Left lung (tissue), 10 donors: ENCODE measurements around the gene DRC7. TPM values are rescaled to one million over a fixed set of nuclear protein-coding genes. Genes with fewer than 3 reads are reported as not detected.

Source experiments
- ATAC-seq: fragments of 200-7000 bp; cut with Tn5 transposase; one replicate; pipeline ENCODE4 v1.9.1; 2020; ENCODE audit warnings: moderate library complexity
- DNase-seq, 4 donors: peaks; one replicate each; pipeline ENCODE4 v3.0.0-alpha.2; 2013 to 2020
- H3K27ac ChIP-seq, 2 donors: fragments of 200-600 bp; sonication (generic) in 1 of 2; one replicate each; pipeline versions ENCODE4 v1.5.0 to v1.8.0; 2020 to 2021
- H3K27me3 ChIP-seq, 2 donors: fragments of 200-600 bp; sonication (generic) in 1 of 2; one replicate each; pipeline versions ENCODE4 v1.5.0 to v1.8.0; 2020 to 2021
- H3K36me3 ChIP-seq, 2 donors: fragments of 200-600 bp; sonication (generic) in 1 of 2; one replicate each; pipeline versions ENCODE4 v1.5.0 to v1.8.0; 2020 to 2021
- H3K4me1 ChIP-seq, 2 donors: fragments of 200-600 bp; one replicate each; pipeline ENCODE4 v1.8.0; 2021
- H3K4me3 ChIP-seq, 2 donors: fragments of 200-600 bp; sonication (generic) in 1 of 2; one replicate each; pipeline versions ENCODE4 v1.5.0 to v1.8.0; 2020 to 2021; ENCODE audit warnings: mild to moderate bottlenecking in 1 of 2
- H3K9me3 ChIP-seq, 2 donors: fragments of 200-600 bp; sonication (generic) in 1 of 2; one replicate each; pipeline versions ENCODE4 v1.5.0 to v1.8.0; 2020 to 2021
- CTCF ChIP-seq, 2 donors: fragments of 200-600 bp; sonication (generic) in 1 of 2; IDR thresholded peaks; one replicate each; pipeline versions ENCODE4 v1.5.0 to v1.8.0; 2021; ENCODE audit warnings: antibody characterized with exemption in 2 of 2
- intact Hi-C, 2 donors: fragments of 100-400 bp; cut with DNase I; formaldehyde crosslinking; loops; one replicate each; pipeline versions ENCODE4 v1.11.2 to v1.14.2; 2022
- polyA plus RNA-seq, 6 donors: library from polyadenylated mRNA; unstranded; fragments of 120-200 nt; gene quantifications; one replicate each; pipeline ENCODE4 v1.2.1, GENCODE V29; 2013; ENCODE audit not compliant: insufficient read length in 6 of 6
- total RNA-seq, 2 donors: library from RNA; stranded (reverse); fragmentation: NEBNext Ultra II Directional; extraction: Animal tissue kit (Norgen Biotek cat#: 25700); gene quantifications; one replicate each; pipeline ENCODE4 v1.2.1, GENCODE V29; 2021
- donor health status: DM: no; HTN: yes; CAD: no.
- donor health status: DM: no; HTN: no; CAD: no.

Gene DRC7
- total and polyA plus RNA-seq, 8 donors: 0.52 to 4.3 (median 2.4) TPM

DNA sequence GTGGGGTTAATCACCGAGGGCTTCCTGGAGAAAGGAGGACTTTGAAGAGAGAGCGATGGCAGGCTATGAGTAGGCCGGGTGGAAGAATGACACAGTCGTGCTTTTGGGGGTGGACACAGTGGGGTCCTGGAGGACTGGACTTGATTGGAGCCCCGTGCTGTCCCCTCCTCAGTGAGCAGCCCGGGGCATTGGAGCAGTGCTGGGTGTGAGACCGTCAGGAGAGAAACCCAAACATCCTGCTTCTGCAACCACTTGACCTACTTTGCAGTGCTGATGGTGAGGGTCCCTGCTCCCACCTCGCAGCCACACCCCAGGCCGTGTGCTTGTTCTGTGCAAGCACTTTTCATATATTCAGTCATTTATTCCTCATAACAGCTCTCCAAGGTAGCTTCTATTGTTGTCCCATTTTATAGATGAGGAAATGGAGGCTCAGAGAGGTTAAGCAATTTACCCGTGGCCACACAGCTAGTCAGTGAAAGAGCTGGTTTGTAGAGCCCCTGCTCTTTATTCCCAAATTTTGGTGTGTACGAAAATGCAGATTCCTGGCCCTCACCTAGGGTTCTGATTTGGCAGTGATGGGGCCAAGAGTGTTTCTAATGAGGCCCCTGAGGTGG is 38.2 kb upstream of the DRC7 start:
- H3K27ac ChIP-seq: no peak overlapping the region
- intact Hi-C loops: no loop called here
- DNase-seq: no peak
- H3K27me3 ChIP-seq: no peaks in the 10 kb centered on the region
- peaks cover 0 to 70% of the 10 kb centered on the region in 2 donors for H3K36me3 ChIP-seq
- TF ChIP-seq CTCF (IDR thresholded peaks at IDR 0.05): no peak
- no peaks in the 10 kb centered on the region for H3K4me1 ChIP-seq
- no peak overlapping the region for H3K4me3 ChIP-seq
- no peak for ATAC-seq
- no peaks in the 10 kb centered on the region for H3K9me3 ChIP-seq

- intact Hi-C loops: no loop called here
- ATAC-seq: no peak
- H3K27ac ChIP-seq: no peak overlapping the region
- peaks cover 0 to 73% of the 10 kb centered on the region in 2 donors for H3K36me3 ChIP-seq
- no peaks in the 10 kb centered on the region for H3K4me1 ChIP-seq
- no peak for DNase-seq
- no peak for TF ChIP-seq CTCF (IDR thresholded peaks at IDR 0.05)
- no peaks in the 10 kb centered on the region for H3K9me3 ChIP-seq
- H3K4me3 ChIP-seq: no peak overlapping the region
- H3K27me3 ChIP-seq: no peaks in the 10 kb centered on the region
These were observed 37.4 kb upstream of the DRC7 start for GRCh38 chr16:57657228-57657627.

GRCh38 chr16:57658130-57658877 is 36.3 kb upstream of the DRC7 start:
- Histone ChIP-seq H3K36me3 (peaks cover 0 to 72% of the 10 kb centered on the region in 2 donors), H3K4me1 (no peaks in the 10 kb centered on the region), H3K27me3 (no peaks in the 10 kb centered on the region), H3K9me3 (no peaks in the 10 kb centered on the region), H3K4me3 (no peak overlapping the region), H3K27ac (no peak overlapping the region)
- ATAC-seq (no peak), DNase-seq (no peak)
- intact Hi-C loops: no loop called here
- TF ChIP-seq CTCF (IDR thresholded peaks at IDR 0.05): no peak

GRCh38 chr16:57658878-57659674 is 35.5 kb upstream of the DRC7 start:
- Histone ChIP-seq H3K36me3 (peaks cover 0 to 79% of the 10 kb centered on the region in 2 donors), H3K27me3 (no peaks in the 10 kb centered on the region), H3K9me3 (no peaks in the 10 kb centered on the region), H3K4me1 (no peaks in the 10 kb centered on the region), H3K27ac (no peak overlapping the region), H3K4me3 (no peak overlapping the region)
- intact Hi-C loops: no loop called here
- no peak for TF ChIP-seq CTCF (IDR thresholded peaks at IDR 0.05)
- DNase-seq: no peak
- no peak for ATAC-seq
